GM12891 (cell line): Measurements from ENCODE around the gene SLC19A1.
A peak's percentile ranks its signal among the peaks of the same experiment; 100 is the strongest.

ENCODE experiments used
- DNase-seq: peaks from one replicate; pipeline ENCODE4 v3.0.0; 2011; ENCODE audit warnings: low spot score; ENCODE audit not compliant: insufficient read length
- FAIRE-seq: peaks from 2 replicates; lab custom pipeline; 2011; peaks lifted over from hg19 to GRCh38; lab: Jason Lieb, UNC
- PAX5 ChIP-seq: IDR thresholded peaks from 2 replicates; pipeline ENCODE4 v1.6.1; 2011; ENCODE audit warnings: low read length, moderate library complexity, mild to moderate bottlenecking; ENCODE audit not compliant: insufficient read depth, severe bottlenecking
- POLR2A ChIP-seq: IDR thresholded peaks from 2 replicates; pipeline ENCODE4 v1.6.1; 2011; ENCODE audit warnings: low read depth, low read length, control low read depth
- POLR2AphosphoS5 ChIP-seq: IDR thresholded peaks from 2 replicates; pipeline ENCODE4 v1.6.1; 2011; ENCODE audit warnings: low read depth, low read length, control low read depth
- POU2F2 ChIP-seq: IDR thresholded peaks from 2 replicates; pipeline ENCODE4 v1.6.1; 2011; ENCODE audit warnings: low read depth, mild to moderate bottlenecking, control low read depth, low read length, moderate library complexity
- SPI1 ChIP-seq: IDR thresholded peaks from 2 replicates; pipeline ENCODE4 v1.6.1; 2011; ENCODE audit warnings: low read depth, low read length, control low read depth
- TAF1 ChIP-seq: IDR thresholded peaks from 2 replicates; pipeline ENCODE4 v1.6.1; 2011; ENCODE audit warnings: low read depth, low read length, control low read depth

Gene SLC19A1

DNA sequence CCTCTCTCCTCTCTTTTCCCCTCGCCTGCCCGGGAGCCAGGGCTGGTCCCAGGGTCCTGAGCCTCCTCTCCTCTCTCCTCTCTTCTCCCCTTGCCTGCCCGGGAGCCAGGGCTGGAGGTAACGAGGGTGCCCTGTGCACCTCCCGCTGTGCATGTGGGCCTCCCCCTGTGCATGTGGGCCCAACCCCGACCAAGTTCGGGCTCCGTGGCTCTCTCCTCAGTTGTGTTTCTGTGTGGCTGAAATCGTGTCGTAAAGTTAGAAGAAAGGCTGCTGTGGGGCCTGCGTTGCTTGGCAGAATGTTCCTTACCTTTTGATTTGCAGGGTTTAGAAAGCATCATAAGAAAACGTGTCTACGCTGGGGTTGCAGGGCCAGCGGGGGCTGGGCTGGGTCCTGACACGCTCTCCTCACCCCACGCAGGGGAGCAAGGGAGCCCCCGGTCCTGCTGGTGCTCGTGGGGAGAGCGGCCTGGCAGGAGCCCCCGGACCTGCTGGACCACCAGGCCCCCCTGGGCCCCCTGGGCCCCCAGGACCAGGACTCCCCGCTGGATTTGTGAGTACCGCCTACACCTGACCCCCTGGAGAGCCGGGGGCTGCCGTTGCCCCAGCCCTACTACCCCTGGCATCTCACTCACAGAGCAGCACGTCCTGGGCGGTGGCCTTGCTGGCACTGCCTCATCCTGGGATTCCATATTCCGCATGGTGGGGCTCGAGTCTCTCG is 55.6 kb downstream of the SLC19A1 start:
- no peak for TF ChIP-seq TAF1
- no peak for TF ChIP-seq POLR2AphosphoS5
- TF ChIP-seq POLR2A = no peak
- TF ChIP-seq PAX5 = no peak
- no peak for TF ChIP-seq POU2F2
- no peak for TF ChIP-seq SPI1
- DNase-seq (no peak), FAIRE-seq (no peak)

DNA sequence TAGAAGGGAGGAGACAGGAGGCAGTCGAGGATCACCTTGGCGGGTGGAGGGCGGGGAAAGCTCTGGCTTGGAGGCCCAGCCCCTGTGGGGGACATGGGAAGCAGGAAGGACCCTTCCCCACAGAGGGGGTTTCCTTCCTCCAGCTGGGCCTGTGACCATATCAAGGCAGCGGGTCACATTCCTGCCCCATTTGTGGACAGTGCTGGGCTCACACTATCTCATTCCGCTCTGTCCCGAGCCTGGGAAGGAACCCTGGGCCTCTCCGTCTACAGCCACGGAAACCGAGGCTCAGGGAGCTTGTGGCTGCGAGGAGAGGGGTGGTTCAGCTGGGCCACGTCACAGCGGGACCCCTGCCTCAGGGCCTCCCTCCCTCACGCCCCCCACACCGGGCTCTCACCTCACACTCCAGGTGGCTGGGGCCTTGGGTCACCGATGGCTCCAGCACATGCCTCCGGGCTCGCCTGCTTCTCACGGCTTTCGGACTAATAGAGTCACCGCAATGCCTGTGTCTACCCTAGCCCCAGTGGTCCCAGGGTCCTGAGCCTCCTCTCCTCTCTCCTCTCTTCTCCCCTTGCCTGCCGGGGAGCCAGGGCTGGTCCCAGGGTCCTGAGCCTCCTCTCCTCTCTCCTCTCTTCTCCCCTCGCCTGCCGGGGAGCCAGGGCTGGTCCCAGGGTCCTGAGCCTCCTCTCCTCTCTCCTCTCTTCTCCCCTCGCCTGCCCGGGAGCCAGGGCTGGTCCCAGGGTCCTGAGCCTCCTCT is 56.4 kb downstream of the SLC19A1 start:
- no peak for FAIRE-seq
- no peak for TF ChIP-seq SPI1
- TF ChIP-seq TAF1 = no peak
- TF ChIP-seq POLR2AphosphoS5 = no peak
- TF ChIP-seq POU2F2 = no peak
- no peak for TF ChIP-seq POLR2A
- TF ChIP-seq PAX5 = no peak
- DNase-seq = no peak

DNA sequence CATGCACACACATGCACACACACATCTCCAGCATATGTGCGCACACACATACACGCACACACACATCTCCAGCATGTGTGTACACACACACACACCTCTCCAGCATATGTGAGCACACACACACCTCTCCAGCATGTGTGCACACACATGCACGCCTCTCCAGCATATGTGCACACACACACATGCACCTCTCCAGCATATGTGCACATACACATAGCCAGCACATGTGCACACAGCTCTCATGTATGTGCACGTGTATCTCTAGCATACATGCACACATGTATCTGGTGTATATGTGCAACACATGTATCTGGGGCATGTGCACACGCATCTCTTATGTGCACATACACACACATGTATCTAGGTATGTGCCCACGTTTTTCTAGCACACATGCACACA is 57.9 kb downstream of the SLC19A1 start:
- FAIRE-seq (peak; percentile 88), DNase-seq (no peak)
- TF ChIP-seq POLR2AphosphoS5 (no peak), SPI1 (no peak), POU2F2 (no peak), POLR2A (no peak), TAF1 (no peak), PAX5 (no peak)

DNA sequence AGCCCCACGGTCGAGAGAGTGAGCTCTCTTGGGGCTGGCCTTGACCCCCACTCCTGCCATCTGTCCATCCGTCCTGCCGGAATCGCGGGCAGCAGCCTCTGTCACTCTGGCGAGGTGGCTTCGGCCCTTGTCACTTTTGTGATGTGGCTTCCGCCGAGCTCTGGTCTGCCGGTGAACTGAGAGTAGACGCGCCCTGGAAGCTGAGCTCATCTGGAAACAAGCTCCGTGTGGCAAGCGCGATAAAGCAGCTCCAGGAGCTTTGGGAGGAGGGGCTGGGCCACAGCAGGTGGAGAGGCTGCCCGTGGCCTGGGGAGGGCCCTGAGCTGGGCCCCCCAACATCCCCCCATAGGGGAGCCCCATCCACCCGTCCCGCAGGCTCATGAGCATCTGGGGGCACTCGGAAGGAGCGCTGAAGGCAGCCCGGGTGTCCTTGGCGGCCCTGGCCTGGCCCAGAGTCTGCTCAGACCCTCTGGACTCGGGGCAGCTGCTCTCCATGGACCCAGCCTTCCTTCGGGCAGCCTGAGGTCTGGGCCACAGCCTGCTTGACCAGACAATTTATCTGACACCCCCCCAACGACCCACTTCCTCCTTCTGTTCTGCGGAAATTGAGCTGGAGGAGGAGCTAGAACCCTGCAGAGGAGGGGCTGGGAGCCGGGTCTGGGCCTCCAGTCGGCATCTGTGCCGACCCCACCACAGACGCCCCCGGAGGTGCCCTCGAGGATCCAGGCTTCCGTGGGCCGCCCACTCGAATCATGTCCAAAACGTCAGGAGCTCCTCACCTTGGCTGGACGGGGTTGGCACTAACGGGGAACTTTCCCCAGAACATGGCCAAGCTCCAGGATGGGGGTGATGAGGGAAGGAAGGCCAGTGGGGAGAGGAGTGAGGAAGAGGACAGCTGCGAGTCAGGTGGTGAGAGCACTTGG is 59.1 kb downstream of the SLC19A1 start:
- FAIRE-seq = no peak

DNA sequence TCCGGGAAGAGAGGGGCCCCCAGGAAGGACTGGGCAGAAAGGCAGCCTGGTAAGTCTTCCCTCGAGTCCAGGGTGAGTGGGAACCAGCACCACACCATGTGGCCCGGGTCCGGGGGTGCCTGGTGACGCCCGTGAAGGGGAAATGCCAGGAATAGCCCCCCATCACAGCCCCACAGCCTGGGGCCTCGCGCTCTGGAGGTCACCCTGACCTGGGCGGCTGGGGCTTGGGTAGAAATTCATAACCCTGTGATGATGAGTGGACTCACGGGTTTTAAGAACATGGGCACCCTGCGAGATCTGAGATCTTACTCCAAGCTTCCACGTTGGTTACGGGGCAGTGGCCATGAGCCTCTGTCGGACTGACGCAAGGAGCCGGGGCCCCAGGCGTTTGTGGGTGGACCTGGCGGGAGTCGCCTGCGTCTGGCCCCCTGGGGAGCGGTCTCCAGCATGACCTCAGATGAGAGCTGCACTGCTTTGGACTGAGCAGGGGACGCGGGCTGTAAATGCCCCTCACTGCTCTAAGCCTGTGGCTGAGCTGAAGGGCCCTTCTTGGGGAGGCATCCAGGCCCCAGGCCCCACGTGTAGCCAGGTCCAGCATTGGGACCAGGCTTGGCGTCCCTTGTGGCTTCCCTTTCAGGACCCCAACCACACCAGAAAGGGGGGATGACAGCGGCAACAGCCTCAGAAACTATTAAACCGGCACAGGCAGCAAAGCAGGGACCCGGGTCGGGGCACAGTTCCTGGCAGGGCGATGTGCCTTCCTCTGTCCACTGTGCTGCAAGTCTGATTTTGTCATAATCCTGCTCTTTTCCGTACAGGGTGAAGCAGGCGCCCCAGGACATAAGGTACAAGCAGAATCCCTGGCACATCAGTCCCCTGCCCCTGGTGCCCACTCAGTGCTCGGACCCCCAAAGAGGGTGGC is 60.0 kb downstream of the SLC19A1 start:
- DNase-seq (no peak), FAIRE-seq (no peak)
- TF ChIP-seq POLR2A = no peak
- no peak for TF ChIP-seq SPI1
- TF ChIP-seq POU2F2 = no peak
- TF ChIP-seq TAF1 = no peak
- TF ChIP-seq POLR2AphosphoS5 = no peak
- no peak for TF ChIP-seq PAX5

More for the DNA sequence above, 59.1 kb downstream of the SLC19A1 start:
- TF ChIP-seq SPI1 = peak; percentile 79
- TF ChIP-seq POLR2A = no peak
- no peak for DNase-seq

DNA sequence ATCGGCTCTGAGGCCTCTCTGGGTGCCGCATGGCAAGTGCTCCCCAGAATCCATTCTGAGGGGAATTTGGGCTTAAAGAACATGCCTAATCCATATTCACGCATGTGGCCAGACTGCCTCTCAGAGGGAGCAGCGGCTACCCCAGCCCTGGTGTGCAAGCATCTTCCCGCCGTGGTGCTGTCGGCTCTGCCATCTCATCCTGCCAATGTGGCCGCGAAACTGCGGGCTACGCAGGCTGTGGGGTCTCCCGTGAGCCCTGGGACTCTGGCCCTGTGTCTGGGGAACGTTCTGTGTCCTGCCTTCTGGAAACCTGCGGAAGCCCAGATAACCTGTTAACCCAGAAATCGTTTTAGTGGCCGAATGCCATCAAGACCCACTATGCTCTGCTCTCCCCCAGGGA is 60.7 kb downstream of the SLC19A1 start:
- no peak for TF ChIP-seq POLR2A
- TF ChIP-seq SPI1 = no peak
- no peak for TF ChIP-seq TAF1
- TF ChIP-seq POLR2AphosphoS5 = no peak
- TF ChIP-seq PAX5 = no peak
- TF ChIP-seq POU2F2 = no peak
- DNase-seq (no peak), FAIRE-seq (no peak)

DNA sequence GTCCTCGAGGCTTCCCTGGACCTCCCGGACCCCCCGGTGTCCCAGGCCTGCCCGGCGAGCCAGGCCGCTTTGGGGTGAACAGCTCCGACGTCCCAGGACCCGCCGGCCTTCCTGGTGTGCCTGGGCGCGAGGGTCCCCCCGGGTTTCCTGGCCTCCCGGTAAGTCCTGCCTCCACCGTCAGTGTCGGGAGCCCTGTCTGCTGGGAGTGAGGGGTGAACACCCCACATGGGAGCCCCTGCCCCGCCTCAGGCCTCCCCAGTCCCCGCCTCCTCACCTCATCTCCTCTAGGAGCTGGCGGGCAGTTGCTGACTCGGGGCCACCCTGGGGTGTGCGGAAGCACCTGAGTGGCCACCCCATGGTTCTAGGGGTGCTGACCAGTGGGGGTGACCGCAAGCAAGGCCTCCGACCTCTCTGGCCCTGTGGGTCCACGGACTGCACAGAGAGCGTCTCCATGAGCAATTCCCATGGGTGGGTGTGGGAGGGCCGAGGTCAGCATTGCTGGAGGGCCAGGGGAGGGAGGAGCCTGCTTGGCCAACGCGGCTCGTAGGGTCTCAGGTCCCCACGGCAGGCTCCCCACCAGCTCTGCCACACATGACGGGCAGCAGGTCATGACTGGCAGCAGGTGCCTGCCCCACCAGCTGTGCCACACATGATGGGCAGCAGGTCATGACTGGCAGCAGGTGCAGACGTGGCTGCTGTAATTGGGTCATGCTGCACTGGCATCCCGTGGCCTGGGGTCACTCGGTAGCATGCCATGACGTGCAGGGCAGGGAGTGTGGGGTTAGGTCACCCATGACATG is 61.3 kb downstream of the SLC19A1 start:
- DNase-seq (no peak), FAIRE-seq (no peak)
- no peak for TF ChIP-seq POLR2AphosphoS5
- no peak for TF ChIP-seq SPI1
- TF ChIP-seq POU2F2 = no peak
- TF ChIP-seq TAF1 = no peak
- TF ChIP-seq PAX5 = no peak
- TF ChIP-seq POLR2A = no peak
